SK-N-SH treated with all-trans-retinoic acid at 6 μM for 48 hours (cell line): Measurements from ENCODE around the gene PROX2.

Experiments used
- ARNTL ChIP-seq: fragments of 450-650 bp; formaldehyde crosslinking; IDR thresholded peaks from 2 replicates; pipeline ENCODE4 v1.5.0; 2020; ENCODE audit warnings: low read depth, mild to moderate bottlenecking, moderate library complexity, borderline replicate concordance
- BACH2 ChIP-seq: fragments of 250-450 bp; sonication (Bioruptor Pico); IDR thresholded peaks from 2 replicates; pipeline ENCODE4 v1.9.0; 2021; ENCODE audit warnings: mild to moderate bottlenecking, borderline replicate concordance
- OSR1 ChIP-seq: fragments of 250-450 bp; sonication (Bioruptor Pico); IDR thresholded peaks from 2 replicates; pipeline ENCODE4 v1.8.0; 2022; ENCODE audit warnings: moderate library complexity, mild to moderate bottlenecking, inconsistent platforms
- POU6F1 ChIP-seq: fragments of 250-450 bp; sonication (Bioruptor Pico); IDR thresholded peaks from 2 replicates; pipeline ENCODE4 v1.8.0; 2021; ENCODE audit warnings: low read depth, mild to moderate bottlenecking, moderate library complexity, borderline replicate concordance
- PPARA ChIP-seq: fragments of 250-450 bp; sonication (Bioruptor Pico); IDR thresholded peaks from 2 replicates; pipeline ENCODE4 v1.5.0; 2020; ENCODE audit warnings: mild to moderate bottlenecking, borderline replicate concordance
- RARB ChIP-seq: fragments of 250-450 bp; sonication (Bioruptor Pico); IDR thresholded peaks from 2 replicates; pipeline ENCODE4 v1.8.0; 2021; ENCODE audit warnings: mild to moderate bottlenecking, moderate library complexity
- ZFP3 ChIP-seq: fragments of 250-450 bp; sonication (Bioruptor Pico); IDR thresholded peaks from 2 replicates; pipeline ENCODE4 v1.5.0; 2020; ENCODE audit warnings: mild to moderate bottlenecking, moderate library complexity
- ZFP30 ChIP-seq: fragments of 450-650 bp; formaldehyde crosslinking; IDR thresholded peaks from 2 replicates; pipeline ENCODE4 v1.5.0; 2022; ENCODE audit warnings: mild to moderate bottlenecking, moderate library complexity
- TF ChIP-seq, protein P1 (sequence below): fragments of 250-450 bp; sonication (Bioruptor Pico); IDR thresholded peaks from 2 replicates; pipeline ENCODE4 v1.8.0; 2020; ENCODE audit warnings: mild to moderate bottlenecking, moderate library complexity, borderline replicate concordance
- TF ChIP-seq, protein P2 (sequence below): fragments of 250-450 bp; sonication (Bioruptor Pico); IDR thresholded peaks from 2 replicates; pipeline ENCODE4 v1.5.1; 2021; ENCODE audit warnings: mild to moderate bottlenecking, moderate library complexity

DNA sequence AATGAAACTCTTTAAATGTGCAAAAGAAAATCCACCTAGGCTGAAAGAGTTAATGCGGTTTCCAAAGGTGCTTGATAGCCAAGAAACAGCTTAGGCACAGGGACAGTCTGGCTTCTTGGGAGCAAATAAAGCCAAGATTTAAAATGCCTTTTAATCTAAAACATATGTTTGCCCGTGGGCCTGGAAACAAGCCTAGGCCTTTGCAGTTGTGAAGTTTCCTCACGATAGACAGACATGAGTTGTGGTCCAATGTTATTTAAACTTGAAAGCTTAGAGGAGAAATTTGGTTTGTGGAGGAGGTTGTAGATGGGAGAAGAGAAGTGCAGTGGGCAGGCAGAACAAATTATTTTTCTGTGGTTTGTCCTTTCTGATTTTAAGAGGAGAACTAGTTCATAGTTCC lies 29.8 kb downstream of the PROX2 start:
- no peak for TF ChIP-seq ZFP3
- TF ChIP-seq OSR1, result no peak
- TF ChIP-seq RARB (CRISPR knock-in tag), result no peak
- no peak for TF ChIP-seq PPARA (CRISPR knock-in tag)
- TF ChIP-seq, protein P1, sequence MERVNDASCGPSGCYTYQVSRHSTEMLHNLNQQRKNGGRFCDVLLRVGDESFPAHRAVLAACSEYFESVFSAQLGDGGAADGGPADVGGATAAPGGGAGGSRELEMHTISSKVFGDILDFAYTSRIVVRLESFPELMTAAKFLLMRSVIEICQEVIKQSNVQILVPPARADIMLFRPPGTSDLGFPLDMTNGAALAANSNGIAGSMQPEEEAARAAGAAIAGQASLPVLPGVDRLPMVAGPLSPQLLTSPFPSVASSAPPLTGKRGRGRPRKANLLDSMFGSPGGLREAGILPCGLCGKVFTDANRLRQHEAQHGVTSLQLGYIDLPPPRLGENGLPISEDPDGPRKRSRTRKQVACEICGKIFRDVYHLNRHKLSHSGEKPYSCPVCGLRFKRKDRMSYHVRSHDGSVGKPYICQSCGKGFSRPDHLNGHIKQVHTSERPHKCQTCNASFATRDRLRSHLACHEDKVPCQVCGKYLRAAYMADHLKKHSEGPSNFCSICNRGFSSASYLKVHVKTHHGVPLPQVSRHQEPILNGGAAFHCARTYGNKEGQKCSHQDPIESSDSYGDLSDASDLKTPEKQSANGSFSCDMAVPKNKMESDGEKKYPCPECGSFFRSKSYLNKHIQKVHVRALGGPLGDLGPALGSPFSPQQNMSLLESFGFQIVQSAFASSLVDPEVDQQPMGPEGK (CRISPR knock-in tag), result no peak
- no peak for TF ChIP-seq BACH2 (CRISPR knock-in tag)
- TF ChIP-seq ZFP30 (CRISPR knock-in tag), result no peak
- TF ChIP-seq POU6F1 (CRISPR knock-in tag), result no peak
- no peak for TF ChIP-seq ARNTL
- TF ChIP-seq, protein P2, sequence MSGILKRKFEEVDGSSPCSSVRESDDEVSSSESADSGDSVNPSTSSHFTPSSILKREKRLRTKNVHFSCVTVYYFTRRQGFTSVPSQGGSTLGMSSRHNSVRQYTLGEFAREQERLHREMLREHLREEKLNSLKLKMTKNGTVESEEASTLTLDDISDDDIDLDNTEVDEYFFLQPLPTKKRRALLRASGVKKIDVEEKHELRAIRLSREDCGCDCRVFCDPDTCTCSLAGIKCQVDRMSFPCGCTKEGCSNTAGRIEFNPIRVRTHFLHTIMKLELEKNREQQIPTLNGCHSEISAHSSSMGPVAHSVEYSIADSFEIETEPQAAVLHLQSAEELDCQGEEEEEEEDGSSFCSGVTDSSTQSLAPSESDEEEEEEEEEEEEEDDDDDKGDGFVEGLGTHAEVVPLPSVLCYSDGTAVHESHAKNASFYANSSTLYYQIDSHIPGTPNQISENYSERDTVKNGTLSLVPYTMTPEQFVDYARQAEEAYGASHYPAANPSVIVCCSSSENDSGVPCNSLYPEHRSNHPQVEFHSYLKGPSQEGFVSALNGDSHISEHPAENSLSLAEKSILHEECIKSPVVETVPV (CRISPR knock-in tag), result no peak
